ENCODE measurements around the gene PTPRM. TPM values are rescaled to one million over a fixed set of nuclear protein-coding genes. Genes with fewer than 3 reads are reported as not detected.

Gene PTPRM
- total RNA-seq, 4 donors from 2014 or later, result 62.7 to 94.0 (median 76.0) TPM

DNA sequence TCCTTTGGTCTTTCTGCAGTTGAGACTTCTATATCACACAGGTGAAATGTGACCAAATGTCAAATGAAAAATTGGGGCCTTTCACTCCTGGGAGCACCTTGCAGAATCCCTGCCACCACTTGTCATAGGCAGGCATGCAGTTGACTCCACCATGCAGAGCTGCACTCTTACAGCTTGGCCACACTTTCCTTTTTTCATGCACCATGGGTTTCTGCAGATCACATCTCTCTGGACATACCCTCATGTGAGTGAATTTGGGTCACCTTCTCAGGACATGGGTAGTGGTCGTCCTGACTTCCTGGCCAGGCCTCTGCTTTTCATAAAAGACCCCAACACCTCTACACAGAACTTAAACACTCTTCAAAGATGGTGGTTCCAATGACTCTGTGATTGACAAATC lies 887.0 kb downstream of the PTPRM start:
- intact Hi-C loops (cut with DNase I), result no loop called here
- no peaks in the 10 kb centered on the region for H3K27me3 ChIP-seq
- no peak overlapping the region for H3K27ac ChIP-seq (replicated peaks in 1 of 4)
- no peak overlapping the region for H3K4me3 ChIP-seq
- 77% methylated on average over 1 of the region's 1 CpG for WGBS
- H3K36me3 ChIP-seq, result no peaks in the 10 kb centered on the region
- TF ChIP-seq EP300 (IDR thresholded peaks at IDR 0.05) (no peak), POLR2A (IDR thresholded peaks at IDR 0.05; ENCODE audit: low read depth) (no peak), POLR2AphosphoS5 (IDR thresholded peaks at IDR 0.05) (no peak)
- TF ChIP-seq, protein P1, sequence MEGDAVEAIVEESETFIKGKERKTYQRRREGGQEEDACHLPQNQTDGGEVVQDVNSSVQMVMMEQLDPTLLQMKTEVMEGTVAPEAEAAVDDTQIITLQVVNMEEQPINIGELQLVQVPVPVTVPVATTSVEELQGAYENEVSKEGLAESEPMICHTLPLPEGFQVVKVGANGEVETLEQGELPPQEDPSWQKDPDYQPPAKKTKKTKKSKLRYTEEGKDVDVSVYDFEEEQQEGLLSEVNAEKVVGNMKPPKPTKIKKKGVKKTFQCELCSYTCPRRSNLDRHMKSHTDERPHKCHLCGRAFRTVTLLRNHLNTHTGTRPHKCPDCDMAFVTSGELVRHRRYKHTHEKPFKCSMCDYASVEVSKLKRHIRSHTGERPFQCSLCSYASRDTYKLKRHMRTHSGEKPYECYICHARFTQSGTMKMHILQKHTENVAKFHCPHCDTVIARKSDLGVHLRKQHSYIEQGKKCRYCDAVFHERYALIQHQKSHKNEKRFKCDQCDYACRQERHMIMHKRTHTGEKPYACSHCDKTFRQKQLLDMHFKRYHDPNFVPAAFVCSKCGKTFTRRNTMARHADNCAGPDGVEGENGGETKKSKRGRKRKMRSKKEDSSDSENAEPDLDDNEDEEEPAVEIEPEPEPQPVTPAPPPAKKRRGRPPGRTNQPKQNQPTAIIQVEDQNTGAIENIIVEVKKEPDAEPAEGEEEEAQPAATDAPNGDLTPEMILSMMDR (IDR thresholded peaks at IDR 0.05), result no peak
- DNase-seq (ENCODE audit: extremely low spot score), result no peak
- peaks cover 0 to 5% (median 0%) of the 10 kb centered on the region in 4 donors for H3K4me1 ChIP-seq
- H3K9me3 ChIP-seq, result no peaks in the 10 kb centered on the region

DNA sequence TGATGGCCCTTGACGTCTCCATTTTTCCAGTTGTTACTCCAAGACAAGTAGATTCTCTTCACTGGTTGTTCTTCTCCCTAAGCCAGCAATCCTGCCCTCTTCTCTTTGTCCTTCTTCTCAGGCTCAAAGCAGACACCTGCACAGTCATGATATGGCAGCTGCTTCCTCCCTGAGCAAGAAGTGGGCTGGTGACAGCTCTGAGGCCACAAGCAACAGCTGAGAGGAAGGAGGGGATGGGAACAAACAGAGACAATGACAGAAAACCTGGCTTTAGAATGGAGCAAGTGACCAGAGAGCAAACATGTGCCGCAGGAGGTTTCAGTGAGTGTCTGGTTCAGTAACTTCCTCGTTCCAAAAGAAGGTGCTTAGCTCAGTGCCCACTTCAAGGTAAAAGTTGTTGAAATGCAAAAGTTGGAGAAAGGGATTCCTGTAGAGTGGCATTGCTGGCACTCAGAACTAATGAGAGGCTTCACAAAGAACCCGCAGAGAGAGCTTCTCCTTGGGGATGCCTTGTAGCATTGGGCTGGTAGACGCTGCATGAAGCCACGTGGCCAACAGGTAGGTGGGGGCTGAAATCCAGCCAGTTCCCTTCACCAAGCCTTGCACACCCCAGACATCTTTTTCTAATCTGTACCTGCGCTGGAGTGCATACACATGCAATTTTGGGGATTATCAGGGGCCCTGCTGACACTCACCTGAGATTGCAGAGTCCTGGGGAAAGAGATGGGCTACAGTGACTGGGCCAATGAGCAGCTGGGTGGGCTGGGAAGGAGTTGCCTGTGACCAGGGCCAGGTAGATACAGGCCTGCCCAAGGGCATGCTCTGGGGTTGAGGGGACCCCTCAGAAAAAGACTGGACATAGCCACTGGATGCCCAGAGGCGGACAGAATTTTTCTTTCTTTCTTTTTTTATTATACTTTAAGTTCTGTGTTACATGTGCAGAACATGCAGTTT lies 888.8 kb downstream of the PTPRM start:
- Histone ChIP-seq H3K4me1 (peaks cover 0 to 3% (median 0%) of the 10 kb centered on the region in 4 donors), H3K4me3 (no peak overlapping the region), H3K27ac (replicated peaks in 1 of 4) (no peak overlapping the region), H3K36me3 (no peaks in the 10 kb centered on the region), H3K9me3 (no peaks in the 10 kb centered on the region), H3K27me3 (no peaks in the 10 kb centered on the region)
- no peak for TF ChIP-seq EP300 (IDR thresholded peaks at IDR 0.05)
- no peak for TF ChIP-seq POLR2AphosphoS5 (IDR thresholded peaks at IDR 0.05)
- TF ChIP-seq, protein P1 (IDR thresholded peaks at IDR 0.05), result no peak
- no peak for TF ChIP-seq POLR2A (IDR thresholded peaks at IDR 0.05; ENCODE audit: low read depth)
- no peak for DNase-seq (ENCODE audit: extremely low spot score)
- WGBS, result 77% methylated on average over 7 of the region's 8 CpGs
- intact Hi-C loops (cut with DNase I), result no loop called here

Small RNAs within 50 kb of the gene (small RNA-seq; reads per million reads assigned to genes)
- gene AP001094.1, result 0 reads per million in 3 donors
- 0 reads per million in 3 donors for gene RF00012

All from esophagus muscularis mucosa (tissue), 4 donors.